ENCODE measurements around the gene CAMK2N1. TPM values are rescaled to one million over a fixed set of nuclear protein-coding genes. Genes with fewer than 3 reads are reported as not detected.

CAMK2N1 gene
- polyA plus RNA-seq, 1 experiment: 23.5 TPM

DNA sequence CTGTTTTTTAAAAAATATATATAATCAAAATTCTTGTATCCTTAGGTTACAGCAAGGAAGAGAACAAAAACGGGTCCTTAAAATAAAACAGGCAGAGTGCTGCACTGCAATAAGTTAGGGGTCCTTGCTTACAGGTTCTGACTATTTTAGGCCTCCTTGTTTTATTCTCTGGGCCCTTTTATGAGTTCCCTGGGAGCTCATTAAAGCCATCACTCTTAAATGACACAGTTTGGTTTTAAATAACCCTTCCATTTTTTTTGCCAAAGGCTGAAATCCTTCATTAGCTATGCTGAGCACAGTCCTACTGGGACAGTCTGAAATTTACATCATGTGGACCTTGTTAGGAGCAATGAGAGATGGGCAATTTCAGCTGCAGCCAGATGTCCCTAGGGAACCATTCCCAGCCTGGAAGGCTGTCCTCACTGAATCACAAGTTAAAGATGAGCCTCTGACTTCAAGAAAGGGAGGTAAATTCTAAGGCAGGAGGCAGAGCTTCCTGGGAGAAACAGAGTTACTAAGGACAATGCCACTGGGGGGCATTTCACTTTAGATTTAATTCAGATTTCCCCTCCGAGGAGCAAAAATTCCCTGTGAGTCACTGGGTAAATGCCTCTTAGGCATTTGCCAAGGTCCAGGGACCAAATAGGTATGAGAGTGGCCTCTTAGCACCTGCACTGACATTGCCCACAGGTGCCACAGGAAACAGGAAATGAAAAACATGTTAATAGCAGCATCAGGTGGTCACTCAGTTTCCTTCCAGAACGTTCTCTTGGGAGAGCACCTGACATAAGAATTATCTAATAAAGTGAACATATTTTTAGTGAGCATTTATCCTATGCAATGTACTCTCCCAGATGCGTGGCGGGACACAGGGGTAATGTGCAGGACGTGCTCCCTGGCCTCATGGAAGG is 25.8 kb upstream of the CAMK2N1 start:
- DNase-seq (ENCODE audit: low read depth): no peak
- no peak overlapping the region for H3K4me3 ChIP-seq (ENCODE audit: low read depth, low read length)
- ChIA-PET CTCF (interaction anchor here (0.9 to 1.8 kb wide), 2 partner anchors 121 to 127 kb away, joined by 4 to 5 read pairs; partner anchors contain the start of gene PINK1), POLR2A (interaction anchor here (0.5 kb wide), 1 partner anchor 135 kb away, joined by 6 read pairs; no protein-coding TSS in a partner anchor)
- H3K27me3 ChIP-seq (ENCODE audit: control insufficient read depth, insufficient read depth, low read length): no peaks in the 10 kb centered on the region; the same call in 1 of the 2 replicates
- TF ChIP-seq, protein P1, sequence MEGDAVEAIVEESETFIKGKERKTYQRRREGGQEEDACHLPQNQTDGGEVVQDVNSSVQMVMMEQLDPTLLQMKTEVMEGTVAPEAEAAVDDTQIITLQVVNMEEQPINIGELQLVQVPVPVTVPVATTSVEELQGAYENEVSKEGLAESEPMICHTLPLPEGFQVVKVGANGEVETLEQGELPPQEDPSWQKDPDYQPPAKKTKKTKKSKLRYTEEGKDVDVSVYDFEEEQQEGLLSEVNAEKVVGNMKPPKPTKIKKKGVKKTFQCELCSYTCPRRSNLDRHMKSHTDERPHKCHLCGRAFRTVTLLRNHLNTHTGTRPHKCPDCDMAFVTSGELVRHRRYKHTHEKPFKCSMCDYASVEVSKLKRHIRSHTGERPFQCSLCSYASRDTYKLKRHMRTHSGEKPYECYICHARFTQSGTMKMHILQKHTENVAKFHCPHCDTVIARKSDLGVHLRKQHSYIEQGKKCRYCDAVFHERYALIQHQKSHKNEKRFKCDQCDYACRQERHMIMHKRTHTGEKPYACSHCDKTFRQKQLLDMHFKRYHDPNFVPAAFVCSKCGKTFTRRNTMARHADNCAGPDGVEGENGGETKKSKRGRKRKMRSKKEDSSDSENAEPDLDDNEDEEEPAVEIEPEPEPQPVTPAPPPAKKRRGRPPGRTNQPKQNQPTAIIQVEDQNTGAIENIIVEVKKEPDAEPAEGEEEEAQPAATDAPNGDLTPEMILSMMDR (IDR thresholded peaks at IDR 0.05; ENCODE audit: insufficient read depth, low read depth, low read length): no peak
- H3K36me3 ChIP-seq (ENCODE audit: control insufficient read depth, insufficient read depth, low read length): no peaks in the 10 kb centered on the region

DNA sequence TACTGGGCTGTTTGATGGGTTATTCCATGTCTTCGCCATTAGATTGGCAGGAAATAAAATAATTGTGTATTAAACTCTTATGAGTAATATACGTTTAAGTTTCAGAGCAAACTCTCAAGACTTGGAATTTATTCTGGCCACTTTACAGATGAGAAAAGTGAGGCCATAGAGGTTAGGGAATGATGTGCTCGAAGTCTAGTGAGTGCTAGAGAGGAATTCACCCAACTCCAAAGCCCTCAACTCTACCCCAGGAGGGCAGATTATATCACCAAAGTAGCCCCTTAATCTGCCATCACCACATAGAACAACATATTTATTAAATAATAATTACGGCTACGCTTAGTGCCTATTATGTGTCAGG is 22.4 kb upstream of the CAMK2N1 start:
- Histone ChIP-seq H3K4me3 (ENCODE audit: low read depth, low read length) (peak overlapping the region; percentile 98), H3K36me3 (ENCODE audit: control insufficient read depth, insufficient read depth, low read length) (no peaks in the 10 kb centered on the region), H3K27me3 (ENCODE audit: control insufficient read depth, insufficient read depth, low read length) (no peaks in the 10 kb centered on the region; the same call in 1 of the 2 replicates)
- ChIA-PET CTCF (interaction anchor here (1.1 kb wide), 1 partner anchor 15 kb away, joined by 4 read pairs; no protein-coding TSS in a partner anchor), POLR2A (no interaction called here)
- TF ChIP-seq, protein P1 (IDR thresholded peaks at IDR 0.05; ENCODE audit: insufficient read depth, low read depth, low read length): no peak
- no peak for DNase-seq (ENCODE audit: low read depth)

DNA sequence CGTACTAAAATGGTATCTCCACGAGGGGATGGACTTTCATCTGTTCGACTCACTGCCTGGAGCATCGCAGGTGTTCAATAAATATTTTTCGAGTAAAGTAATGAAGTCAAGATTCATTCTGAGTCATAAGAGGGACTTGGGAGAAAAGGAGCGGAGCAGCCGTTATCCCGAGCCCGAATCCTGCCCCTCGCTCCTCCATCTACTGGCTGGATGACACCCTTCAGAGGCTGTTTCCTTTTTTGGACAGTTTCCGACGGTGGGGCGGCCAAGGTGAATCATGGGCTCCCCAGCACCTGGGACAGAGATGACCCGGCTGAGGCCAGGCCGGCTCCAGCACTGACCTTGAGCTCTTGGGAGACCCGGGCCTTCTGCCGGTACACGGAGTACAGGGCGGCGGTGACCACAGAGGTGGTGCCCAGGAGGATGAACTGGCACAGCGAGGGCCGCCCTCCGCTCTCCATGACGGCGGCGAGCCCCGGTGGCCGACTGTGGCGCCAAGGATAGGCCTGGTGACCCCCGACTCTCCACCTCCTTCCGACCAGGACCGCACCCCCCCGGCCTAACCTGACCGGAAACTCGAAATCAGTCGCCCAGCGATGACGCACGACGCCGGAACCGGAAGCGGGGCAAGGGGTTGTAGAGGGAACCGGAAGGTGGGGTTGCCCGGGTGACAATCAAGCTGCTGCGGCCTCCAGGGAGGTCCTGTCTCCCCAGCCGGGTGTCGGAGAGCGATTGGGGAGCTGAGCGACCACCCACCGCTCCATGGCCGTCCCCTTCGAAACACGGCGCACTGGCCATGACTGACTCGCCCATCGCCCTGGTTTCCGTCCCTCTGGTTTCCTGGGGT is 21.8 kb upstream of the CAMK2N1 start, which contains the start of gene MUL1:
MUL1 (minus strand) TSS at position 588 of the 847 bp plus-strand sequence; CDS start at position 461, 127 bp downstream.
- POLR2A ChIA-PET: no interaction called here
- peak; percentile 56 for DNase-seq (ENCODE audit: low read depth)
- H3K4me3 ChIP-seq (ENCODE audit: low read depth, low read length): peak within 1 kb of the TSS; percentile 98
- CTCF ChIA-PET: interaction anchor here (1.1 kb wide), 1 partner anchor 14 kb away, joined by 4 read pairs; no protein-coding TSS in a partner anchor
- H3K36me3 ChIP-seq (ENCODE audit: control insufficient read depth, insufficient read depth, low read length): 0 out of 2 replicates have a peak, but pooled peaks cover 1% of the 10 kb centered on the region
- no peaks in the 10 kb centered on the region; the same call in 1 of the 2 replicates for H3K27me3 ChIP-seq (ENCODE audit: control insufficient read depth, insufficient read depth, low read length)
- TF ChIP-seq, protein P1 (IDR thresholded peaks at IDR 0.05; ENCODE audit: insufficient read depth, low read depth, low read length): 0 out of 2 replicates have a peak, but pooled peaks have one; percentile 7

DNA sequence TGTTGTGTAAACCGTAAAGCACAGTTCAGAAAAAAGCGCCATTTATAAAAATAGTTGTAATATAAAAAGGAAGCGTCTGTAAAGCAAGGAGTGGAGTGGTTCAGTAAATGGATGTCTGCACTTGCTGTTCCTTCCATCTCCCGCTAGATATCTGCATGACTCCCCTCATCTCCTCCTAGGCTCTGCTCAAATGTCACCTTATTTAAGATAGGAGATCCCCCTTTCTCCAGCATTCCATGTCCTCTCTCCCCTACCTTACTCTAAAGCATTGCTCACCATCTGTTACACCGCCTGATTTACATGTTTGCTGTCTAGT is 21.2 kb upstream of the CAMK2N1 start:
- Histone ChIP-seq H3K4me3 (ENCODE audit: low read depth, low read length) (peak overlapping the region; percentile 98), H3K27me3 (ENCODE audit: control insufficient read depth, insufficient read depth, low read length) (no peaks in the 10 kb centered on the region; the same call in 1 of the 2 replicates), H3K36me3 (ENCODE audit: control insufficient read depth, insufficient read depth, low read length) (0 out of 2 replicates have a peak, but pooled peaks cover 1% of the 10 kb centered on the region)
- CTCF ChIA-PET: interaction anchor here (0.7 kb wide), 1 partner anchor 61 kb away, joined by 3 read pairs; no protein-coding TSS in a partner anchor
- DNase-seq (ENCODE audit: low read depth): no peak
- TF ChIP-seq, protein P1 (IDR thresholded peaks at IDR 0.05; ENCODE audit: insufficient read depth, low read depth, low read length): no peak
- POLR2A ChIA-PET: no interaction called here
